Fibroblast of lung (primary cell): ENCODE results near the gene CCDC102A.

Experiments used
- EZH2 ChIP-seq: IDR thresholded peaks from 2 replicates; pipeline ENCODE4 v1.5.1; 2012; ENCODE audit warnings: low read length, control low read depth, mild to moderate bottlenecking; ENCODE audit errors: missing control alignments
- TF ChIP-seq, protein P1 (sequence below), 2 donors: IDR thresholded peaks in 1 of 2; conservative IDR thresholded peaks in 1 of 2; 1 replicate in 1 of 2; 2 replicates in 1 of 2; pipeline ENCODE4 v1.5.1; 2011 to 2012; ENCODE audit warnings: low read length in 2 of 2, control low read depth in 1 of 2, inconsistent platforms in 1 of 2, low read depth in 1 of 2, mild to moderate bottlenecking in 1 of 2

DNA sequence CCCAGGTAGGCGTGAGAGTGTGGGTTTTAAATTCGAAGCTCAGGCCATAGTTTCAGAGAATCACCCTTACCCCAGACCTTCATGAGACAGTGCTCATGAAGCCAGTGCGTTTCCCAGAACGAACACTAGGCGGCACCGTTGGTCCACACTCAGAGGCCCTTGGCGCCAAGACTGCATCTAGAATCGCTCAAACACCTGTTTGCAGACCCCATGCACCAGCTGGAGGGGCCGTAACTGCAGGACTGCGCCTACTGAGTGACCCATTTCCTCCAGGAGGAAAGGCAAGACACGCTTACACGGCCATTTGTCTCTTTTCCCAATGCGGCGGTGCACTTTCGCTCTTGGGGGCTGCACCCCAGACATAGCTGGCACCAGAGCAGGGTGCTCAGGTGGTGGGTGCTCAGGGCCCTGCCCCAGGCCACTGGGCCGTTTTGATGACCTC lies 40.1 kb upstream of the CCDC102A start:
- TF ChIP-seq, protein P1, sequence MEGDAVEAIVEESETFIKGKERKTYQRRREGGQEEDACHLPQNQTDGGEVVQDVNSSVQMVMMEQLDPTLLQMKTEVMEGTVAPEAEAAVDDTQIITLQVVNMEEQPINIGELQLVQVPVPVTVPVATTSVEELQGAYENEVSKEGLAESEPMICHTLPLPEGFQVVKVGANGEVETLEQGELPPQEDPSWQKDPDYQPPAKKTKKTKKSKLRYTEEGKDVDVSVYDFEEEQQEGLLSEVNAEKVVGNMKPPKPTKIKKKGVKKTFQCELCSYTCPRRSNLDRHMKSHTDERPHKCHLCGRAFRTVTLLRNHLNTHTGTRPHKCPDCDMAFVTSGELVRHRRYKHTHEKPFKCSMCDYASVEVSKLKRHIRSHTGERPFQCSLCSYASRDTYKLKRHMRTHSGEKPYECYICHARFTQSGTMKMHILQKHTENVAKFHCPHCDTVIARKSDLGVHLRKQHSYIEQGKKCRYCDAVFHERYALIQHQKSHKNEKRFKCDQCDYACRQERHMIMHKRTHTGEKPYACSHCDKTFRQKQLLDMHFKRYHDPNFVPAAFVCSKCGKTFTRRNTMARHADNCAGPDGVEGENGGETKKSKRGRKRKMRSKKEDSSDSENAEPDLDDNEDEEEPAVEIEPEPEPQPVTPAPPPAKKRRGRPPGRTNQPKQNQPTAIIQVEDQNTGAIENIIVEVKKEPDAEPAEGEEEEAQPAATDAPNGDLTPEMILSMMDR (conservative IDR thresholded peaks at IDR 0.05 in 1 of 2, IDR thresholded peaks at IDR 0.05 in 1 of 2; ENCODE audit: low read depth in 1 of 2, low read length in 2 of 2), result peak; percentile 98 to 100
- TF ChIP-seq EZH2, result no peak
